NCI-H2029 treated with DMSO at 0.1 percent for 48 hours (cell line): ENCODE data around the gene TTC28.

Experiments used
- DNase-seq: peaks from one replicate; lab custom pipeline; 2025; lab: John Stamatoyannopoulos, UW

TTC28 gene

DNA sequence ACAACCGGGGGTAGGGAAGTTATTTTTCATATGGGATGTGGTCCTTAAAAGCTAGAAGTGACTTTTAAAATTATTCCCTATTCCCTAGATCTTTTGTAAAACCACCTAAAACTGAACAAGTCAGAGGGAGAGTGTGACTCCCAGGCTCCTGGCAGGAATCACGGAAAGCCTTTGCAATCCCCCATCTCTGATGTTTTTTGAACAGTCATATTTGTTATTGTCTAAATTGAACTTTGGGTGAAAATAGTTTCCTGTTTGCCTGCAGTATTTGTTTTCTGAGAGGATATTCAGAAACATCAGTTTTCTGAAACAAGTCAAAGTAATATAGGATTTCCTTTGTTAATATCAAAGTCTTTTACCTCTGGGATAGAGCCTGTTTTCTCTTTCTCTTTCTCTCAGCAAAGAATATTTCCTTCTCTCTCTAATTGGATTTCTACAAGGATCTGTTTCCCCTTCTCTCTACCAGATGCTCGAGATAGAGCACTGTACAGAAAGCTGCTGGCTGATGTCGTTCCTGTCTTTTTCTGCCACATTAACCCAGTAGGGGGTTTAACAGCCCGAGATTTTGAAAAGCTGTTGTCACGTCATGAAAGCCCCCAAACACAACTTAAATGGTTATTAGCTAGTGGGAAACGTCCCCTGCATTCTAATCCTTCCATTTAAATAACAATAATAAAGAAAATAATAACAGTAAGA, 628.4 kb downstream of the TTC28 start:
- no peak for DNase-seq

DNA sequence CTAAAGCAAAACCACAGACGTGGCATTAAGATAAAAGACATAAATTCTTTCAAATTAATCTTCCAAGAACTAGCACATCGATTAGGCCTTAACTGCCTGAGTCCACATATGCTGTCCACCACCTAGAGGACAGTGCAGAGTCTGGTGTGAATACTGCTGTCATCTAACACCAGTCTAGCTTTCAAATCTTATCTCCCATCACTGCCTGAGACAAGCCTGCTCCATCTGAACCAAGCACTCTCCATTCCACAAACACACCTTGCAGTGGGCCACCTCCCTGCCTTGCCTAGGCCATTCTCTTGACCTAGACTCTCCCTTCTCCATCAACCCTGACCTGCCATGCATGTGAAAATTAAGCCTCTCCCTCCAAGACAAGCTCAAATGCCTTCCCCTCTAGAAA, 631.1 kb downstream of the TTC28 start:
- no peak for DNase-seq

DNA sequence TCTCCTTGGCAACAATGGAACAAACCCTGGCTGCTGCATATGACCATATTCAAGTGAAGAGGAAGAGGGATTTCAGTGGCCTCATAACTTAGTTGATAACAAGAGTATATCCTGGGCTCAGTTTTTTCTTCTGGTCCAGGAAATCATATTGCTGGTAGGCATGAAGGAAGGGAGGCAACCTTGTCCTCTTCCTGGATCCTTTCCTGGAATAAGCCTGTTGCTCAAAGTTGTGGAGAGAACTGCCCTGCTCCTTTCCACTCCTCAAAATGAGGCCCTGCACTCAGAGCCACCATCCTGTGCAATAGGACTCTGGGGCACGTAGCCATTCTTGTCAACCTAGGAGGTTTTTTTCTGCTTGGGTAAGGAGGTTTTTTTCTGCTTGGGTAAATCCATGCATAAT, 631.9 kb downstream of the TTC28 start:
- no peak for DNase-seq

DNA sequence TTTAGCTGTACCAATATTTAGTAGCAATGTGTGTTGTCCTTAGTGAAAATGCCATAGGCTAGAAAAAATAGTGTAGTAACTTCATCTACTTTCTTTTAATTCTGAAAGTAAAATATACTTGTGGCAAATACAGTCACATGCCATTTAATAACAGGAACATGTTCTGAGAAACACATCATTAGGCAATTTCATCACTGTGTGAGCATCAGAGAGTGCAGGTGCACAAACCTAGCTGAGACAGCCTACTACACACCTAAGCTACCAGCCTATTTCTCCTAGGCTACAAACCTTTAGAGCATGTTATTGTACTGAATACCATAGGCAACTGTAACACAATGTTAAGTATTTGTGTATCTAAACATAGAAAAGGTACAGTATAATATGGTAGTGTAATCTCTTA, 633.5 kb downstream of the TTC28 start:
- no peak for DNase-seq

DNA sequence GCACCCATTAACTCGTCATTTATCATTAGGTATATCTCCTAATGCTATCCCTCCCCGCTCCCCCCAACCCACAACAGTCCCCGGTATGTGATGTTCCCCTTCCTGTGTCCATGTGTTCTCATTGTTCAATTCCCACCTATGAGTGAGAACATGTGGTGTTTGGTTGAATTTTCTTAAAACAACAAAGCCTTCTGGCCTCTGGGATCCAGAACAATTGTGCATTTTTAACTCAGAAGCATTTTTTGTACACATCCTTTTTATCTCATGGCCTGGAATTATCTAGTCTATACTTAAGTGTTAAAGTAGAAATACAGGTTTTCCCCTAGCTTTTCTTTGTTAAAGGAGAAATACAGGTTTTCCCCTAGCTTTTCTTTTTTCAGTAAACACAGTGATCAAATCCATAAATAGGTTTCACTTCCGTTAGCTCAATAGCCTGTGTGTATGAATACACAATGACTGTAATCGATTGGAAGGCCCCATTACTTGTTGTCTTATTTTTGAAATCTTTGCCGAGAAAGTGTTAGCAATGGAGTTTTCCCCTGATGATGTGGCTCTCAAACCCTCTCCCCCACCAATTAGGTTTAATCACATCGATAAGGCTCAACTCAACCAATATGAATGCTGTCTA, 635.0 kb downstream of the TTC28 start:
- DNase-seq, result no peak

DNA sequence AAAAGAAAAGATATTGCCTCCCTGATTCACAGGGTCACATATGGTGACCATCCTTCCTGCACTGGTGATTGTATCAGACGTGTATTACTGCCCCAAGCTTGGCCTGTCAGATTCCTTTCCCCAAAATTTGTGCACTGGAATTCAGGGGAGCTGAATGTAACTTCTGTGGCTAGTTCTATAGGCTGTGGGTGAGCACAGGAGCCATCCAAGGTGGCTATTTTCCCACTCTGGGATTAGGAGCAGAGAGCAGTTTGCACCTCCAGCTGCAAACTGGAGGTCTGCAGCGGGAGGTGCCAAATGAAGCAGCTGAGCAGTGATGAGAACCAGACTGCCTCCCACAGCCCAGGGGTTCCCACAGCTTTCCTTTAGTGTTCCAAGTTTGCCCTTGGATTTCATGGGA, 636.4 kb downstream of the TTC28 start:
- no peak for DNase-seq

DNA sequence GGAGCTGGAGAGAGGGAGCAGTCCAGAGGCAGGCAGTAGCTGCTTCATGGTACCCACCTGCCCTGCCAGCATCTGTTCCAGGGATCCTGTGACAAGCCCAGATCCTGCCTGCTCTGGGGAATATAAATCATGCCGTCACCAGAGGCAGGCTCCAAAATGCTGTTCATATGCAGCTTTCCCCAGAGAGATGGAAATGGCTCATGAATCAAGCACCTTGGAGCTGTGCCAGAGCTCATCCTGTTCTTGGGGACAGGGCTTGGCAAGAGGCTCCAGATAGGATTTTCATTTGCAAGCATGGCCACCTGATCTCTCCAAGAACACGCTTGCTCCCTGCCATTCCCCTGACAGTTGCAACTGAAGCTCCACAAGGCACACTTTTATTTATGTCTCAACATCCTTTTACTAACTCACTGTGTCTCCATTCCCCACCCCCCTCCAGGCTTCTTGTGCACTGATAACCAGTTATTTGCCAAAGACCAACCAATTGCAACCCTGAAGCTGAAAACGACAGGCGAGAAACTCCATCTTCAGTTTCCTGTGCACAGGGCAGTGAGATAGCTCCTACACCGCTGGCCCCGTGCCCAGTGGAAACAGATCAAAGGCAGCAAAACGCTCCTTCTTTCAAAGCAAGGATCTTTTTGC, 644.8 kb downstream of the TTC28 start:
- DNase-seq, result peak; percentile 85

DNA sequence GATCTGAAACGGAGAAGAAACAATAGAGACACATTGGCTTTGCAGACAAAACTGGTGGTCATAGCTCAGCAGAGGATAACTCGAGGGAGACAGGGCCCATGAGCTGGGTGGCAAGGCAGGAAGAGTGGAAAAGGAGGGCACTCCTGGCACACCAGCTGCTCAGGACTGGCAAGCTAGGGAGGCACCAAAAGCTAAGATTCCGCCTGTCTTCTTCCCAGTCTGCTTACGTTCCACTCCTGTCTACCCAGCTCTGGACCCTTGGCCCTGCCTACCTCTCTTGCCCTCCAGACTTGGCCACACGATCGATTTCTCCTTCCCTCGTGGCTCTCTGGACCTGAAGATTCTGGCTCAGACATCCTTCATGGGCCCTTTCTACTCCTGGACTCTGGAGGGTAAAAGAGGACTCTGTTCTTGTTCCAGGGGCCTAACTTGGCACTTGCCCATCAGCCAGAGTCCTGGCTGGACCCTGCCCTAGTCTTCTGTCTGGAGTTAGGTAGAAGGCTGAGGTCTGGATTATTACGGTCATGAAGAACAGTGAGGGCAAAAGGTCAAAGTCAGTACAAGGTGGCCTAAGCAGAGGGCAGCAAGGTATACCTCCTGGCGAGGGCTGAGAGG, 645.4 kb downstream of the TTC28 start:
- no peak for DNase-seq

DNA sequence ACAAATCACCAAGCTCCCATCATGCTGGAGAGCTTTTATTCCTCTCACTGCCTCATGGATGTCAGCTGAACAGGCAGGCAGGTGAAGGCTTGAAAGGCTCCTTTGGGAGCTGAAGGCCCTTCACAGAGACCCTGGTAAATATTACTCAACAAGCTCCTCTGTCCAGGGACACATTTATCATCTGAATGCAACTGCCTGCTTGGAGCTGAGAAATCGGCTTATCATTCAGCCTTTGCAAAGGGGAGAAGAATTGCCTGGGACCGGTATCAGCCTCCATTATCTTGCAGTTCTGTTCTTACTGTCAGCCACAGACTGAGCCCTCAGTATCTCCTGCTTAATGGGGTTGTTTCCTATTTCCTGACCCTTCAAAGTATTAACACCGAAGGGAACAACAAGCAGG, 646.8 kb downstream of the TTC28 start:
- DNase-seq, result no peak

DNA sequence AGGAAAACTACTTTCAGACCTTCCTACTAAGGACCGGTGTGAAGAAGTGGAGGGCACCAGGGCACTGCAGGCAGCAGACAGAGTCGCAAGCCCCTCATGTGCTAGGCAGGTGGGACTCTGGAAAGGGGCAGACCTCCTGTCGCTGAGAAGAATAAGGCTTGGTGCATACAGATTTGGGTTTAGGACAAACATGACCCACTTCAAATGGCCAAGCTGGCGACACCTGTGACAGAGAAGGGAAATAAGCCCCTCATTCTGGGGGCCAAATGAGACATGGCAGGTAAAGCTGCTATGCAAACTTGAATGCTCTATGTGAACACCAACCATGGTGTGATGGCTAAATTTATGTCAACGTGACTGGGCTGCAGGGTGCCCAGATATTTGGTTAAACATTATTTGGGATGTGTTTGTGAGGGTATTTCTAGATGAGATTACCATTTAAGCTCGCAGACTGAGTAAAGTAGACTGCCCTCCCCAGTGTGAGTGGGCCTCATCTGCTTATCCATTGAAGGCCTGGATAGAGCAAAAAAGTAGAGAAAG, 648.2 kb downstream of the TTC28 start:
- no peak for DNase-seq

DNA sequence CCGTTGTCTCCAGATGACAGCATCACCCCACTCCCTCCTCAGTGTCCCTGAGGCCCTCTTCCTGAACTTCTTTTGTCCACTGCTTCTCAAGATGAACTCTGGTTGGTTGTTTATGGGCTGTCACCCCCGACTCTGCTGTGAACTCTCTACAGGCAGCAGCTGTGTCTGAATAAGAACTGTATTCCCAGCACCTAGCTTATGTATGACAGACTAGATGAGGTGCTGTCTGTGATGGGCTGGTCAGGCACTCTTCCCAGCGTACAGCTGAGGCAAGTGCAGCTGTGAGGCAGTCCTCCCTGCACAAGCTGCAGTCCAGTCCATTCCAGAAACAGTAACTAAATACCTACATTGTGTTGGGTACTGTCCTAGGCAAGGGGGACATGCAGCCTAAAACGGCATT, 649.2 kb downstream of the TTC28 start:
- no peak for DNase-seq

DNA sequence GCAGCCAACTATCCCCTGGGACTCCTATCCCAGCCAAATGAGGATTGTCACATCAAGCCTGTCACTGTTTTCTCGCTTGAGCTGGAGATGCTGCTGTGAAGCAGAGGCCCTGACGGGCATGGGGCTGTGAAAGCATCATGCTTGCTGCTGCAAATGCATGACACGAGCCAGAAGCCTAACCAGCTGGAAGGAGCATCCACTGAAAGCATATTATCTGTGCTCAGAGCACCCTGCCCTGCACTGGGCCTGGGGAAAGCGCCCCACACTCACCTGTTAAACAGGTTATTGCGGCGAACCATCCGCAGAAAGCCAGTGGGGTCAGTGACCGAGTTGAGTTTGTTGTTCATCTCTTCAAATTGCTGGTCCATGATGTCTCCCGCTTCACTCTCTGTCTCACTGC, 649.7 kb downstream of the TTC28 start:
- no peak for DNase-seq

DNA sequence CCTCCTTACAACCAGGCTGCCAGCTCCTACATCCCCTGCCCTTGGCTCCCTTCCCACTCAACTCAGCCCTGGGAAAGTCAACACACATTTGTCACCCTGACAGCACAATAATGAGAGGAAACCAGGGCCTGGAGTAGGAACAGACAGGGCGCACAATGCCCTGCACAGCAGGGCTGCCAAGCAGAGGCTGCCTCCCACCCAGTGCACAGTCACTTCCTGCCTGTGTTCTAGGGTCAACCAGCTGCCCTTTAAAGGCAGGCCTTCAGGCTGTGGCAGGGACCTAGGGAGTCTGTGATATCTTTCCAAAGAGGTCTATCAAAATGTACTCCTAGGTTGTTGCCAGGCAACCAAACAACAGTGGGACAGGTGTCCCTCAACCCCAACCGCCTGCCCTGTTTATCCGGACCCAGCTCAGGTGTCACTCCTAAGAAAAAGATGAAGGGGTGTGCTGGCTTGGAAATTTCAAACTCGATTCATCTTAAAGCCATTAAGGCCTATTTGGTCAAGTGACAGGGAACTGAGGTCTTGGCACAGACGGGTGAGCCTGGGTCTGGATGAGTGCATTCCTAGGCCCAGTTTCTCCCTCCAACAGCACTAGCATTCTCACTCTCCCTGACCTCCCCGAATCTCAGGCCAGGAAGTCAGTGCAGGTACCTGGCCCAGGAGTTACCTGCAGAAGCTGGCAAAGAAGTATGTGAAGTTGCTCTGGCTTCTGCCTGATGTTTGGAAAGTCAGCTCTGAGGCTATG, 650.3 kb downstream of the TTC28 start:
- peak; percentile 92 for DNase-seq

DNA sequence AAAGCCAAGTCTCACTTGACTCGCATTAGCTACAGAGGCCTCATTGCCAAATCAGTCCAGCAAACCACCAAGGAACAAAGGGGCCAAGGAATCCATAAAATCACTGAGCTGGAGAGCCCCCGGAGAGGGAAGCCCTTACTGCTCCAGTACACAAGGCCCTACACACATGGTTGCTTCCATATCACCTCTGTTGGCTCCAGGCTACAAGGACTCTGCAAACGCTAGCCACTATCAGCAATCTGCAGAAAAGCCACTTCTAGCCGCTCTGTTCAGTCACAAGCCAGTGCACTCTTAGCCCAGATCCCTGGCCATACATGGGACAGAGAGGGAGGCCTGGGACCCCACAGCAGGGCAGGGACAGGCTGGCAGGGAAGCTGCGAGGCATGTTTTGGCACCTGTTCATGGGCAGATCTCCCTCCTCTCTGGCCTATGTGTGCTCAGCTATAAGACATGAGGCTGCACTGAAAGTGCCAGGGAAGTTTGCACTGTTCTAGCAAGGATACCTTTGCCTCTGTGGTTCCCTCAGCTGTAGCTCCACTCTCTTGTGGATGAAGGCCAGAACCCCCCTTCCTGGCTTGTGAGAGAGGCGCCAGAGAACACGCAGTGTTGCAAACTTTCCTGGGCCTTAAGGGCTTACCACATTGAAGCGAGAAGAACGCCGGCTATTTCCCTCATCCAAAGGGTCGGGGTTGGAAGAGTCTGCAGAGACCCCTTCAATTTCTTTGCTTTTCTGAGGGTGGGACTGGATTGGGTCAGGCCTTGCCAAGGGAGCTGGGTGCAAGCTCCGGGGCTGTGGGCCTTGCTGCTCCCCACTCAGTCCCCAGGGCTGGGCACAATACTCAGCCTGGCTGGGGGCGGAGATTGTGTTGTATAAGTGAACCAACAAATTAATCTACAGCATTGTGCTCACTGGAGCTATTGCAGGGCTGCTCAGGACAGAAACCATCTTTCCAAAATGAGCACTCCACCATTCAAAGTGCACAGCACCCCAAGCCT, 651.9 kb downstream of the TTC28 start:
- peak; percentile 40 for DNase-seq

DNA sequence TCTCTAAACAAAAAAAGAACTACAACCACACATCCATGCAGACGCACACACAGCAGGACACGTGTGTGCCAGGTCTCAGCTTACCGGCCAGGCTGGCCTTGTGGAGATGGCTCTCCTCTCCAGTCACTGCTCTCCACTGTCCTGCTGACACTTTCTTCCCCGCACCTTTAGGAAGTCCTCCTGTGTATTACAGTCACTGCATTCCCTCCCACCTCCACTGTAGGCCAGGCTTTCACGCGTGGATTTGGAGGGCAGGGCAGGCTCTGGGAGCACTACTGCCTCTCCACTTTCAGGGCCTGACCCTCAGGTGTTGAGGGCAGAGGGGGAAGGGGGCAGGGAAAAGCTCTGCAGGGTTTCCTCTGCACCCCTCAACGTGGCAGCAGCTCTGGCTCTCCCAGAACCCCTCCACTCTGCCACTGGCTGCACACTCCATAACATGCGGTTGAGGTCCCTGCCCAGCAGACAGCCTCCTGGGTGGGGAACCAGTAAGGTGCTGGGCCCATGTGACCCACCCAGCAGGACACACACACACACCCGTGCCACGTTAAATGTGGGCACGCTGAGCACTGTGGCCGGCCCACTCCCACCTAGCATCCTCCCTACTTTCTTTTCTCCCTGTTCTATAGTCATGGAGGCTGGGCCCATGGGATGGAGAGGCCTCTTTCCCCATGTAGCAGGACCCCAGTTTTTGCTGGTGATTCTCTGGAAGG, 653.6 kb downstream of the TTC28 start:
- no peak for DNase-seq

DNA sequence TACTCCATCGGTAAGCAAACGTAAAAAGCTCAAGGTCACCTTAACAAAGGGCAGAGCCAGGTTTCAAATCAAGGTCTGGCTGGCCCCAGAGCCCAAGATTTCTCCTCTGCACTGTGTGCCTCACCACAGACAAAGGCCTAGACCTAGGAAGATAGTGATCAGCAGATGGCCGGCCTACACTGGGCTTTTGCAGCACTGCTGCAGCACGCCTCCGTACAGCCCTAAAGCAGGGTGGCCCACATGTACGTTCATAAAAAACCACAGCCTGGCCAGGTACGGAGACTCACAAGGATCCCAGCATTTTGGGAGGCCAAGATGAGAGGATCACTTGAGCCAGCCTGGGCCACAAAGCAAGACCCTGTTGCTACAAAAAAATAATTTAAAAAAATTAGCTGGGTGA, 654.3 kb downstream of the TTC28 start:
- no peak for DNase-seq

DNA sequence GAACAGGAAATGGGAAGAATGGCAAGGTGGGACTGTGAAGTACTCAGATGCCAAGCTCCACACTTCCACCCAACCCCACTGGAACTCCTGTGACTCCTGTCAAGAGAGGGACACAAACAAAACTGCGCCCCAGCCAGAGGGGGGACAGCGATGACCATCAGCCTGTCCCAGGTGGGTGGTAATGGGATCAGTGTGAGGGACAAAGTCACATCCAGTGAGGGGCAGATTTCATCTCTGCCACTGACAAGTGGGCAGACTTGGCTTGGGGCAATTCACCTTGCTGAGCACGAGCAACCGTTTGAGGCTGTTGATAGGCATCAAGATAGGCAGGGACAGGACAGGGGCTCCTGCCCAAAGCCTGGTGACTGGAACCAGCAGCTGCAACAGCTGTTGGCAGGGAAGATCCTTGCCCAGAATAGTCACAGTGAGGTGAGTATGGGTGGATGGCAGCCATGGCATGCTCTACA, 655.2 kb downstream of the TTC28 start:
- DNase-seq, result no peak

DNA sequence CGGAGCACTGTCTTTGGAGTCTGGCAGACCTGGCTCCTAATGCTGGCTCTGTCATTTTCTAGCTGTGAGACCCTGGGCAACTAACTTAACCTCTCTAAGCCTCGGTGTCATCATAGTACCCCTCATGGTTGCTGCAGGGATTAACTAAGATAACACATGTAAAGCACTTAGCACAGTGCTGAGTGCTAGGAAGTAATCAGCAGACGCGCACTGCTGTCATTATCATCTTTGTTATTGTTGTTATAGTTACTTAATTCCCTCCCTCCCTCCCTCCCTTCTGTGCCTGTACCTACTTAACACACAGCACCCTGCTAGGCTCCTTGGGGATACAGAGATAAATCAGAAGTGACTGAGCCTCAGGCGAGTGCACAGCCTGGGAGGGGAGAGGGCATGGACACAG, 655.9 kb downstream of the TTC28 start:
- no peak for DNase-seq

DNA sequence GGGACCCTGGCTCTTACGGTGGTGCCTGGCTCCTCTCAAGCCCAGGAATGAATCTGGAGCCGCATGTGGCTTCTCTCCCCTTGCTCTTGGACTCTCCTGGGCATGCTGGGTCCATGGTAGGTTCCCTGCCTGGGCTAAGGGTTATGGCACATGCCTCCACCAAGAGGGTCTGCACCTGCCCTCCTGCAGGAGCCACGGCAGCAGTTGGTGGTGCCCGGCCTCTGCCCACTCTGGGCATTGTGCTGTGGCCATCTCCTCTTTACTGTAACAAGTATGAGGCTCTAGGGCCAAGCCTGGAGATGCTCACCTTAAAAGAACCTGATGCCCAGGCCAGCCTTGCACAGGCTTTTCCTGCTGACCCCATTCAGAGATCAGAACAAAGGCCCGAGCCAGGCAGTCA, 656.6 kb downstream of the TTC28 start:
- no peak for DNase-seq

DNA sequence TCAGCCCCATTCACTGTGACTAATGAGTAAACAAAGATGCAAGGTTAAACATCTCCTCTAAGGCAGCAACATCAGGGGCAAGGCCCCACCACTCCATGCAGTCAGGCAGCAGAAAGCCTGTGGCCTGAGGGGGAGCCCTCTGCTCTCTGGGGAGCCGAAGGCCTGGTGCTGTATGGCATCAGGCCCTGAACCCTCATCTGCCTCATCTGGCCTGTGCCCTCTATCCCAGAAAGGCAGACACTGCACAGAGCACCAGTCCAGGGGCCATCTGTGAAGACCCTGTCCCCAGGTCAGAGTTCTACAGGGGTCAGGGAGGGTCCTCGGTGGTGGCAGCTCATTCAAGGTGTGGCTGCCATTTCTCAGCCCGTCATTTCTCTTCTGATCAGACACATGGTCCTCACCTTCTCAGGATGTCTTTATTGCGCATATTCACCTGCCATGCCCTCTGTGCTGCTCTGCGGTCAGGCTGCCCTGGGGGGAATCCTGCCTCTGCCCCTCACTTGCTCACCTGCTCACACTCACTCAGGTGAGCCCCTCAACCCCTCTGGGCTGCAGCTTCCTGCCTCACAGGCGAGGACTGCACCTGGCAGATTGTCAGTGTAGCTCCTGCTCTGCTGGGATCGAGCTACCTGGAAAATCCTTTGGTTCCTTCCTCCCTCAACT, 657.5 kb downstream of the TTC28 start:
- no peak for DNase-seq
